NCI-H1694 (cell line): Measurements from ENCODE around the gene SERTAD3.
"Not testable (repeated sequence)": the region's sequence is repeated elsewhere in the genome, so short reads cannot be mapped to it uniquely, and the experiment has no call there.

Experiments used
- DNase-seq: peaks from one replicate; lab custom pipeline; 2025; lab: John Stamatoyannopoulos, UW

The SERTAD3 gene

GRCh38 chr19:40411125-40411842, 32.9 kb downstream of the SERTAD3 start:
- DNase-seq, result no peak

- DNase-seq, result no peak
Observed at GRCh38 chr19:40410030-40410389, 34.1 kb downstream of the SERTAD3 start.

- not testable (repeated sequence) for DNase-seq
Observed at GRCh38 chr19:40408598-40408925, 35.6 kb downstream of the SERTAD3 start.

- DNase-seq, result no peak
Observed at GRCh38 chr19:40407714-40408597, 36.2 kb downstream of the SERTAD3 start.

- peak; percentile 21 for DNase-seq
Observed at GRCh38 chr19:40403262-40403984, 40.7 kb downstream of the SERTAD3 start.

- no peak for DNase-seq
Observed at GRCh38 chr19:40400559-40400958, 43.6 kb downstream of the SERTAD3 start.

- no peak for DNase-seq
Observed at GRCh38 chr19:40398417-40399131, 45.6 kb downstream of the SERTAD3 start.

- DNase-seq, result no peak
Observed at GRCh38 chr19:40397568-40397906, 46.6 kb downstream of the SERTAD3 start.

GRCh38 chr19:40396886-40397567, 47.1 kb downstream of the SERTAD3 start:
- no peak for DNase-seq

- no peak for DNase-seq
Observed at GRCh38 chr19:40395956-40396355, 48.2 kb downstream of the SERTAD3 start.

- no peak for DNase-seq
Observed at GRCh38 chr19:40394816-40395210, 49.3 kb downstream of the SERTAD3 start.

GRCh38 chr19:40393894-40394815, 50.0 kb downstream of the SERTAD3 start:
- DNase-seq, result no peak

- no peak for DNase-seq
Observed at GRCh38 chr19:40392894-40393517, 51.1 kb downstream of the SERTAD3 start.

- DNase-seq, result no peak
Observed at GRCh38 chr19:40392123-40392522, 52.0 kb downstream of the SERTAD3 start.
